Heart left ventricle (tissue), 16 donors: ENCODE measurements around the gene ARNT2. TPM values are rescaled to one million over a fixed set of nuclear protein-coding genes. Genes with fewer than 3 reads are reported as not detected.

Experiments
- ATAC-seq, 4 donors: fragments of 200-7000 bp; cut with Tn5 transposase; one replicate each; pipeline ENCODE4 v1.9.1; 2020 to 2022; ENCODE audit warnings: moderate library complexity in 4 of 4, mild to moderate bottlenecking in 3 of 4, moderate number of reproducible peaks in 1 of 4
- DNase-seq, 5 donors: peaks; one replicate each; pipeline ENCODE4 v3.0.0-alpha.2; 2020
- H3K27ac ChIP-seq, 12 donors: fragments of 200-600 bp; sonication (generic) in 4 of 12; one replicate each; pipeline versions ENCODE4 v1.5.0 to v1.8.0; 2016 to 2022; ENCODE audit warnings: mild to moderate bottlenecking in 2 of 12
- H3K27me3 ChIP-seq, 9 donors: fragments of 200-600 bp; sonication (generic) in 2 of 9; one replicate each; pipeline versions ENCODE4 v1.5.1 to v1.8.0; 2016 to 2022; ENCODE audit warnings: mild to moderate bottlenecking in 3 of 9
- H3K36me3 ChIP-seq, 9 donors: fragments of 200-600 bp; sonication (generic) in 2 of 9; one replicate each; pipeline versions ENCODE4 v1.5.0 to v1.8.0; 2018 to 2022; ENCODE audit warnings: mild to moderate bottlenecking in 2 of 9
- H3K4me1 ChIP-seq, 12 donors: fragments of 200-600 bp; sonication (generic) in 4 of 12; one replicate each; pipeline versions ENCODE4 v1.5.0 to v1.8.0; 2016 to 2022; ENCODE audit warnings: mild to moderate bottlenecking in 3 of 12
- H3K4me3 ChIP-seq, 12 donors: fragments of 200-600 bp; sonication (generic) in 4 of 12; one replicate each; pipeline versions ENCODE4 v1.5.0 to v1.8.0; 2017 to 2022; ENCODE audit warnings: mild to moderate bottlenecking in 9 of 12, moderate library complexity in 4 of 12
- H3K9me3 ChIP-seq, 12 donors: fragments of 200-600 bp; sonication (generic) in 4 of 12; one replicate each; pipeline versions ENCODE4 v1.5.0 to v1.8.0; 2016 to 2022; ENCODE audit warnings: mild to moderate bottlenecking in 1 of 12
- CTCF ChIP-seq, 12 donors: fragments of 200-600 bp; sonication (generic) in 4 of 12; IDR thresholded peaks; one replicate each; pipeline versions ENCODE4 v1.5.0 to v1.8.0; 2018 to 2022; ENCODE audit warnings: antibody characterized with exemption in 12 of 12, mild to moderate bottlenecking in 5 of 12
- POLR2A ChIP-seq, 2 donors: fragments of 450-650 bp; IDR thresholded peaks; one replicate each; pipeline ENCODE4 v1.6.1; 2017; ENCODE audit warnings: antibody characterized with exemption in 2 of 2, mild to moderate bottlenecking in 2 of 2, moderate library complexity in 2 of 2
- WGBS, 4 donors: extraction: QIAGEN DNeasy Blood & Tissue Kit in 2 of 4; methylation state at CpG; one replicate each; pipeline versions ENCODE4 v1.1.5 to v1.1.7; 2013 to 2018; 5-methylcytosine and 5-hydroxymethylcytosine counted together
- intact Hi-C, 10 donors: fragments of 100-400 bp; cut with DNase I; formaldehyde crosslinking; loops; one replicate each; pipeline versions ENCODE4 v1.11.1 to v1.14.2; 2022
- polyA plus RNA-seq, 2 donors: library from polyadenylated mRNA; stranded (reverse); fragments of 200-250 nt; gene quantifications; one replicate each; pipeline ENCODE4 v1.2.3, GENCODE V29; 2013
- total RNA-seq, 9 donors: library from RNA; depleted of rRNA in 2 of 9; stranded (reverse); fragments of >200 nt in 2 of 9; fragmentation: NEBNext Ultra II Directional in 3 of 9; extraction: Animal tissue kit (Norgen Biotek cat#: 25700) in 3 of 9; gene quantifications; one replicate each; pipeline versions ENCODE4 v1.1.0 to v1.2.4, GENCODE V29; 2016 to 2023
- donor health status: ischemic (EF 13 %, LVEDD 7.1; RV severe dilation, severe dysfunction).
- donor health status: healthy with polysubstance abuse.
- donor health status: DM: no; HTN: yes; CAD: no.
- donor health status: DM: no; HTN: no; CAD: no.
- donor health status: ischemic (EF 25% LVEDD 6.9; RV normal size, moderate dysfunction).
- donor health status: ischemic (EF 25% LVEDD 5.7; RV mildly dilated, moderate dysfunction).
- donor health status: healthy.
- donor health status: DM: yes; HTN: yes; CAD: no.
- donor health status: ischemic (EF 35%, LVEDD 5.7; RV mildly dilated, moderate dysfunction).
- donor health status: nonischemic (EF 11% LVEDD 7.7; RV severe dilation, severe dysfunction).
- donor health status: DM: yes; HTN: yes; CAD: no.
- donor health status: PGD.
- donor health status: ischemic (EF 29% LVEDD 5.4; RV normal size, mild dysfunction).
- donor health status: nonischemic (EF 23%, LVEDD 6.1; RV moderate dilation, normal function).

Gene ARNT2
- total and polyA plus RNA-seq, 11 donors = 1.2 to 10.0 (median 3.9) TPM

GRCh38 chr15:80450811-80451321 is 46.7 kb downstream of the ARNT2 start:
- Histone ChIP-seq H3K36me3 (no peaks in the 10 kb centered on the region), H3K4me1 (peaks cover 0 to 5% (median 0%) of the 10 kb centered on the region in 12 donors), H3K27ac (no peak overlapping the region), H3K27me3 (peaks cover 0 to 23% (median 0%) of the 10 kb centered on the region in 9 donors), H3K9me3 (no peaks in the 10 kb centered on the region), H3K4me3 (no peak overlapping the region)
- no peak for TF ChIP-seq CTCF (IDR thresholded peaks at IDR 0.05)
- TF ChIP-seq POLR2A (IDR thresholded peaks at IDR 0.05) = no peak
- ATAC-seq (no peak), DNase-seq (no peak)
- 70 to 86% (median 77%) methylated on average over 14 of the region's 14 CpGs for WGBS, 4 donors
- intact Hi-C loops = loop anchor here in 6 of 10 donors (5.0 to 10.0 kb wide), 5 partner anchors 114 to 814 kb away; no protein-coding TSS in a partner anchor

- Histone ChIP-seq H3K4me3 (no peak overlapping the region), H3K36me3 (no peaks in the 10 kb centered on the region), H3K9me3 (no peaks in the 10 kb centered on the region), H3K27ac (no peak overlapping the region), H3K4me1 (peaks cover 0 to 7% (median 0%) of the 10 kb centered on the region in 12 donors), H3K27me3 (peaks cover 0 to 28% (median 0%) of the 10 kb centered on the region in 9 donors)
- TF ChIP-seq POLR2A (IDR thresholded peaks at IDR 0.05) = no peak
- TF ChIP-seq CTCF (IDR thresholded peaks at IDR 0.05) = no peak
- intact Hi-C loops = loop anchor here in 6 of 10 donors (5.0 to 10.0 kb wide), 5 partner anchors 113 to 813 kb away; no protein-coding TSS in a partner anchor
- ATAC-seq (no peak), DNase-seq (no peak)
- WGBS, 4 donors = 85 to 89% (median 87%) methylated on average over 4 of the region's 4 CpGs
These were observed 48.0 kb downstream of the ARNT2 start for GRCh38 chr15:80452166-80452565.

GRCh38 chr15:80455051-80455648 is 51.0 kb downstream of the ARNT2 start:
- WGBS, 4 donors = 61 to 81% (median 65%) methylated on average over 6 of the region's 6 CpGs
- peaks cover 0 to 7% (median 0%) of the 10 kb centered on the region in 12 donors for H3K4me1 ChIP-seq
- TF ChIP-seq CTCF (IDR thresholded peaks at IDR 0.05) (no peak), POLR2A (IDR thresholded peaks at IDR 0.05) (no peak)
- no peak overlapping the region for H3K27ac ChIP-seq
- no peaks in the 10 kb centered on the region for H3K36me3 ChIP-seq
- no peak overlapping the region for H3K4me3 ChIP-seq
- peaks cover 0 to 34% (median 0%) of the 10 kb centered on the region in 9 donors for H3K27me3 ChIP-seq
- no peak for DNase-seq
- intact Hi-C loops = loop anchor here (1.0 to 10.0 kb wide), 15 partner anchors 57 to 812 kb away; partner anchors contain the start of gene CEMIP (in 1 of the 10)
- no peak for ATAC-seq
- no peaks in the 10 kb centered on the region for H3K9me3 ChIP-seq

- Histone ChIP-seq H3K27ac (no peak overlapping the region), H3K4me3 (no peak overlapping the region), H3K36me3 (no peaks in the 10 kb centered on the region), H3K27me3 (peaks cover 0 to 29% (median 0%) of the 10 kb centered on the region in 9 donors), H3K4me1 (peaks cover 0 to 7% (median 0%) of the 10 kb centered on the region in 12 donors), H3K9me3 (no peaks in the 10 kb centered on the region)
- peak in 3 of 5 donors; percentile 49 to 62 (median 49) for DNase-seq
- WGBS, 4 donors = 20 to 23% (median 22%) methylated on average over 17 of the region's 17 CpGs
- intact Hi-C loops = loop anchor here (1.0 to 10.0 kb wide), 17 partner anchors 56 to 811 kb away; partner anchors contain the start of gene CEMIP (in 3 of the 10)
- peak; percentile 42 to 74 (median 67) for ATAC-seq
- TF ChIP-seq CTCF (IDR thresholded peaks at IDR 0.05) (peak; percentile 90 to 97 (median 93)), POLR2A (IDR thresholded peaks at IDR 0.05) (no peak)
These were observed 51.7 kb downstream of the ARNT2 start for GRCh38 chr15:80455668-80456442.
